ENCODE data around the gene BMAL1.

DNA sequence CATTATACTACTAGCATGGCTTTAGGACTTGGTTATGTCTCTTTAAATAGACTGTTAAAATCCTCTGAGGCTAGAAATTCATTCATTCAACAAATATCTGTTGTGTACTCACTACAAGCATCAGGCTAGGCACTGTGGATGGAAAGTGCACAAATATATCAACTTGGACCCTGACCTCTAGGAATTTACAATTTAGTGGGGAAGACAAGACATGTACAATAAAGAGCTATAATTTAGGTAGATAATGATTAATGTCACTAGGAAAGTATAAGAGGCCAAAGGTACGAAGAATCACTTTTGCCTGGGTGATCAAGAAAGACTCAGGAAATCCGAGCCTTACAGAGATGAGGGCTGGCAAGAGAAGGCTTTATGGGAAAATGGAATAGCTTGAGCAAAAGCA lies 25.6 kb upstream of the BMAL1 start:
- TF ChIP-seq POLR2A (IDR thresholded peaks at IDR 0.05), result no peak
- TF ChIP-seq, protein P1, sequence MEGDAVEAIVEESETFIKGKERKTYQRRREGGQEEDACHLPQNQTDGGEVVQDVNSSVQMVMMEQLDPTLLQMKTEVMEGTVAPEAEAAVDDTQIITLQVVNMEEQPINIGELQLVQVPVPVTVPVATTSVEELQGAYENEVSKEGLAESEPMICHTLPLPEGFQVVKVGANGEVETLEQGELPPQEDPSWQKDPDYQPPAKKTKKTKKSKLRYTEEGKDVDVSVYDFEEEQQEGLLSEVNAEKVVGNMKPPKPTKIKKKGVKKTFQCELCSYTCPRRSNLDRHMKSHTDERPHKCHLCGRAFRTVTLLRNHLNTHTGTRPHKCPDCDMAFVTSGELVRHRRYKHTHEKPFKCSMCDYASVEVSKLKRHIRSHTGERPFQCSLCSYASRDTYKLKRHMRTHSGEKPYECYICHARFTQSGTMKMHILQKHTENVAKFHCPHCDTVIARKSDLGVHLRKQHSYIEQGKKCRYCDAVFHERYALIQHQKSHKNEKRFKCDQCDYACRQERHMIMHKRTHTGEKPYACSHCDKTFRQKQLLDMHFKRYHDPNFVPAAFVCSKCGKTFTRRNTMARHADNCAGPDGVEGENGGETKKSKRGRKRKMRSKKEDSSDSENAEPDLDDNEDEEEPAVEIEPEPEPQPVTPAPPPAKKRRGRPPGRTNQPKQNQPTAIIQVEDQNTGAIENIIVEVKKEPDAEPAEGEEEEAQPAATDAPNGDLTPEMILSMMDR (IDR thresholded peaks at IDR 0.05), result no peak

Measured in uterus (tissue), 2 donors.